Superior temporal gyrus (tissue), 1 donor: ENCODE measurements around the gene FAM3B.

Experiments
- DNase-seq: peaks from one replicate; pipeline ENCODE4 v3.0.0-alpha.2; 2016; ENCODE audit errors: extremely low spot score

The FAM3B gene

DNA sequence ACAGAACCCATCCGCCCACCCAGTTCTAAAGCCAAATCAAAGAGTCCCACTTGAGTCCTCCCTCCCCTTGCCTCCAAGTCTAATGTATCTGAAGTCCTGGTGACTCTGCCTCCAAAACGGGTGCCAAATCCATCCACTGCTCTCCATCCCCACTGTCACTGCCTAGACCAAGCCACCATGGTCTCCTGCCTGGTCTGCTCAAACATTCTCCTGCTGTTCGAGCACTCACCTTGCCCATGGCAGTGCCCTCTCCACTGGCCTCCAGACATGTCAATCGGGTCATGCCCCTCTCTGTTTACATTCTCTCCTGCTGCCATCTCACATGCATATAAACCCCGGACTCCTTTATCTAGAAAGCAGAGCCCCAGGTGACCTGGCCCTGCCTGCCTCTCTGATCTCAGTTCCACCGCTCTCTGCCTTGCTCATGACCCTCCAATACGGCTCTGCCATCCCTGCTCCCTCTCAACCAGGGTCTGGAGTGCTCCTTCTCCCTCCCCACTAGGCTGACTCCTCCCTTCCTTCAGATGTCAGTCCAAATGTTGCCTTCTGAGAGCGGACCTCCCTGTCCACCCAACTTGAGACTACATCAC is 77.4 kb downstream of the FAM3B start:
- no peak for DNase-seq

DNA sequence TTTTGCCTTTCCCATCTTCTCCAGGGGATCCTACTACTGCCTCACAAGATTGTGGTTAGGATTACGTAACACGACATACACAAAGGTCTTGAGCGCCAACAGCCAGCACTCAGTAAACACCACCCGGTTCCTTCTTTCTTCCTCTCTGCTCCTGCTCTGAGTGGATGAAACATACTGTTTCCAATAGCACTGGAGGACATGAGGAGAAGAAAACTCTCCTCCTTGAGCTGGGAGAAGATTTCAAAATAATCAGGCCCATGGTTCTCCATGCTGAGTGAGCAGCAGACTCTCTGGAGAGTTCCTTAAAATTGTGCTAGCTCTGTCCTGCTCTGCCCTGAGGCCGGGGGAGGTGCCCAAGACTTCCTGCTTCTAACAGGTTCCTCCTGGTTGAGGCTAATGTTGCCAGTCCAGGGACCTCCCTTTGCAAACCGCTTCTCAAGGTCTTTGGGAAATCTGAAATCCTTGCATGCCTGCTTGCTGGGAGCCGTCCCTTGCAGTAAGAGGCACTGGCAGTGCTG is 80.0 kb downstream of the FAM3B start:
- no peak for DNase-seq

DNA sequence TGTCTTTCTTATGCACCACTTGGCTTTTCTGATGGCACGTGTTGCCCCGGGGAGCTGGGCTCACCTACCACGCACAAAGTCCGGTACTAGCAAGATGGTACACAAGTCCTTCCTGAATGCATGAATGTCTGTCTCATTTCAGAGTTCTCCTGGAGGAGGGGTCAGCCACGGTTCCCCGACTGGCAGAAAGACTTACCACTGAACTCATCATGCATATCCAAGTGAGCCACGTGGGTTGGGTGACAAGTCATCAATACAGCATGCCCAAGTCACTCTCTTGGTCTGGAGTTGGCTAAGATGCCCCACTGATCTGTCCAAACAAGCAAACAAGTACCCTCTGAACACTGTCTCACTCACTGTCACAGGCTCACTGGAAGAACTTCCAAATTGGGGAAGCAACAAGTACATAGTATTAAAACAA is 80.9 kb downstream of the FAM3B start:
- DNase-seq, result no peak

DNA sequence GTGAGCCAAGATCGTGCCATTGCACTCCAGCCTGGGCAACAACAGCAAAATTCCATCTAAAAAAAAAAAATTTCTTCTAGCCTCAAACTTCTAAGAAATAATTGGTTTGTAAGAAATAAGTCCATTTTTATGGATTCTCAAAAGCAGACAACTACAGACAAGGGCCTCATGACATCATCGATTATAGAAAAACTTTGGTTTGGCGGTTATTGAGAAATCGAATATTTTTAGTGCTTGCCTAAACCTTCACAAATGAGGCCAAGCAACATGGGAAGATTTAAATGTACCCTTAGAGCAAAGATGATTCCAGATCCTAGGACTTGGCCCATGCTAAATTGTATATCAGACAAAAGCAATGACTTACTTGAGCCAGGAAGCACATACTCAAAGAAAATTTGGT is 81.7 kb downstream of the FAM3B start:
- no peak for DNase-seq

DNA sequence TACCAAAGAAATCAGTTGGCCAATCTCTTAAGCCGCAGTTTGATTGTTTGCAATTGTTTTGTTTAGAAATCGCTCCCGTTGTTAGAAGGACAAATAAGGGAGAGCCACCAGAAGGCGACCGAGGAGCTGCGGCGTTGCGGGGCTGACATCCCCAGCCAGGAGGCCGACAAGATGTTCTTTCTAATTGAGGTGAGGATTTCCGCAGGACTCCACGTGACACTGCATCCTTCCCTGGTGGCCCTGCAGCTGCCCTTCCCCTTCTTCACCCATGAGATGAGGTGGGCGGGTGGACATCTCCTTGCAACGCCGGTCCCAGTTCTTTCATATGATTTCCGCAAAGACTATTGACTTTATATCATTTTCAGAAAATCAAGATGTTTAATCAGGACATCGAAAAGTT is 82.2 kb downstream of the FAM3B start:
- no peak for DNase-seq

DNA sequence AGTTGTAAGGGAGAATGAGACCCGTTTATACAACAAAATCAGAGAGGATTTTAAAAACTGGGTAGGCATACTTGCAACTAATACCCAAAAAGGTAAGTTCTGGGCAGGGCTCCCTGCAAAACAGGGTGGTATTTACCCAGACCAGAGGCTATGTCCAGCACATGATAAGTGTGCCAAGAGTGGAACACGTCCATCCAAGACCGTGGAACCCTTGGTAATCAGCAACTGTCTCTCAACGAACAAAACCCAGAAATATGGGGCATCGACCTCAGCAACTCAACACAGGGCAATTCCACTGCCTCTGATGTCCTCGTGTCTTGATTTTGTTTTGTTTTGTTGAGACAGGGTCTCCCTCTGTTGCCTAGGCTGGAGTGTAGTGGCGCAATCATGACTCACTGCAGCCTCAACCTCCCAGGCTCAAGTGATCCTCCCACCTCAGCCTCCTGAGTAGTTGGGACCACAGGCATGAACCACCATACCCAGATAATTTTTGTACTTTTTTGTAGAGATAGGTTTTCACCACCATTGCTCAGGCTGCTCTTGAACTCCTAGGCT is 82.7 kb downstream of the FAM3B start:
- DNase-seq, result no peak

DNA sequence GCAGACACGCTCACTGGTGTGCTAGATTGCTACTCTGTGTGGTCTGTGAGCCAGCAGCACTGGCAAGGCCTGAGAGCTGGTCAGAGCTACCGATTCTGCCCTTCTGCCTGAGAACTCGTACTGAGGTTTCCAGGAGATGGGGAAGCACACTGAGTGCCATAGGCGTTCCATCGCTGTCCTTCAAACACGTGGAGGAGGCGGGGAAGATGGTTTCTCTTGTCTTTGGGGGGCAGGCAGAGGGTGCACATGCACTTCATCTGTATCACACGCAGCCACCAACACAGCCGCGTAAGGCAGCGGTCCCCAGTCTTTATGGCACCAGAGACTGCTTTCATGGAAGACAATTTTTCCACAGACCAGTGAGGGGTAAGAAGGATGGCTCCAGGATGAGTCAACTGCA is 85.6 kb downstream of the FAM3B start:
- DNase-seq, result no peak

DNA sequence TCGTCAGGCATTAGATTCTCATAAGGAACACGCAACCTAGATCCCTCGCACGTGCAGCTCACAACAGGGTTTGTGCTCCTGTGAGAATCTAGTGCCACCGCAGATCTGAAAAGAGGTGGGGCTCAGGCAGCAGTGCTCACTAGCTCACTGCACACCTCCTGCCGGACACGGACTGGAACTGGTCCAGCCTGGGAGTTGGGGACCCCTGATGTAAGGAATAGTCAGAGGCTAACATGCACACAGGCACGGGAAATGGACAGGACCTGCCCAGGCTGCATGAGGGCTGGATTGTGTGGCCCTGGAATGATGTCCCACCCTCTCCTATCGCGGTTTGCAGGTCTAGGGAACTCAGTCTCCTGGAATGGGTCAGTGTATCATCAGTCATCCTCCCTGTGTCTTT is 86.2 kb downstream of the FAM3B start:
- no peak for DNase-seq

DNA sequence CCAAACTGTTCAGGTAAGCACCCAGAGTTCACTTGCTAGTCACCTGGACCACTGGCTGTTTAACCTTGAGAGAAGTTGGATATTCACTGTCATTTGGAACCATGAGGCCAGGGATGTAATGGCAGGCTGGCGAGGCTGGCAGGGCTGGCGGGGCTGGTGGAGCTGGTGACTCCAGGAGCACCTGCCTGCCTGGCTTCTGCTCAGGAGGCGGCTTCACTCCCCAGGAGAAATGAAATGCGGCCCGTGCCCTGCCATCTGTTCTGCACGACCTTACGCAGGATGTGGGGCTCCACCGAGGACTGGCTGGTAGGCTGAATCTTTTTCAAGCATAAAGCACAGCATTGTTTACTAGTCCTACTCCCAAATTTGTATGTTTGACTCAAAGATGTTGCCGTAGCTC is 86.7 kb downstream of the FAM3B start:
- no peak for DNase-seq

DNA sequence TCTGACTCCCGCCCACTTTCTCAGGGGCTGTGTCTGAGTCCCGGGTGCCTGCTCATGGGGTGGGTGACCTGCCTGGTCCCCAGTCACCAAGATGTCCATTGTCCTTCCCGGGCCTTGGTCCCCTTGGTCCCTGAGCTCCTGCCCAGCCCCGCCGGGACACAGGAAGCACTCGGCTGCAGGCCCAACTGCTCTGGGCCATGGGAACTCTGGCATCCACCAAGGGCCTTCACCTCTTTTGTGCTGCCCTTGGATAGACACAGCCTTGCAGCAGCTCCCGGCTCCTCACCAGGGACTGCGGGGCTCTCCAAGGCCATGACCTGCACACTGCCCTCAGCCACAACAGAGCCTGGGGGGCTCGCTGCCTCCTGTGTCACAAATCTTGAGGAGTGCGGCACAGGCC is 87.4 kb downstream of the FAM3B start:
- DNase-seq, result no peak

DNA sequence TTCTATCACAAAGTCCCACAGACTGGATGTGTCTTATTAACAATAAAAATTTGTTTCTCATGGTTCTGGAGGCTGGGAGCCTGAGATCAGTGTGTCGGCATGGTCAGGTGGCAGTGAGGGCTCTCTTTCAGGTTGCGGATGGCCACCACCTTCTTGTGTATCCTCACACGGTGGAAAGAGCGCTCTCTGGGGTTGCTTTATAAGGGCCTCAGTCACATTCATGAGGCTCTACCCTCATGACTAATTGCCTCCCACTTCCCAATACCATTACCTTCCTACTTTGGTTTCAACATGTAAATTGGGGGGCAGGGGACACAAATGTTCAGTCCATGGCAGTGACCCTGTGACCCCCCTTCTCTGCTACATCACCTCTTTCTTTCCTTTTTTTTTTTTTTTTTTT is 88.7 kb downstream of the FAM3B start:
- DNase-seq, result no peak

DNA sequence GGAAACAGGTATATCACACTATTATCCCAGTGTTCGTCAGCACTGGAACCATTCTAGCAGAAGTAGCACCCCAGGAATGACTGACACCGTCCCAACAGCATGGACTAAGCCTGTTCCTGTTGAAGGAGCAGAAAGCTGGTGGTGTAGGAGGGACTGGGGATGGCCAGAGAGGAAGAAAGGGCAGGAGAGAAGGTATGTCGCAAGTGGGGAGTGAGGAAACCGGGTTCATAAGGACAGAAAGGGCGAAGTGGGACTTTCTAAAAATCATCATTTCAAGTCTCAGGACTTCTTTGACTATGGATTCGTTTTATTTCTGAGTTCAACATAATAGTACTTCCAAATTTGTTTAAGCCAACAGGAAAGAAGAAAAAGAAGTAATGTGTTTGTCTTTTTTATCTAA is 89.7 kb downstream of the FAM3B start:
- DNase-seq, result no peak
